ENCODE data around the gene CABP7. TPM values are rescaled to one million over a fixed set of nuclear protein-coding genes. Genes with fewer than 3 reads are reported as not detected.
"Not testable (repeated sequence)": the region's sequence is repeated elsewhere in the genome, so short reads cannot be mapped to it uniquely, and the experiment has no call there.

Gene CABP7
- total RNA-seq, 1 donor from 2014 or later: not detected

GRCh38 chr22:29744902-29745301 lies 25.1 kb downstream of the CABP7 start:
- DNase-seq (ENCODE audit: extremely low read depth, low read depth, low spot score): no peak

GRCh38 chr22:29747832-29748231 lies 28.0 kb downstream of the CABP7 start:
- DNase-seq (ENCODE audit: extremely low read depth, low read depth, low spot score): no peak

- DNase-seq (ENCODE audit: extremely low read depth, low read depth, low spot score): no peak
Observed at GRCh38 chr22:29748248-29748893, 28.6 kb downstream of the CABP7 start.

GRCh38 chr22:29750029-29750428 lies 30.2 kb downstream of the CABP7 start:
- no peak for DNase-seq (ENCODE audit: extremely low read depth, low read depth, low spot score)

- DNase-seq (ENCODE audit: extremely low read depth, low read depth, low spot score): no peak
Observed at GRCh38 chr22:29750559-29751538, 31.0 kb downstream of the CABP7 start.

GRCh38 chr22:29751669-29752068 lies 31.9 kb downstream of the CABP7 start:
- DNase-seq (ENCODE audit: extremely low read depth, low read depth, low spot score): no peak

- DNase-seq (ENCODE audit: extremely low read depth, low read depth, low spot score): no peak
Observed at GRCh38 chr22:29753808-29754657, 34.2 kb downstream of the CABP7 start.

GRCh38 chr22:29754658-29755395 lies 35.0 kb downstream of the CABP7 start:
- DNase-seq (ENCODE audit: extremely low read depth, low read depth, low spot score): not testable (repeated sequence)

- DNase-seq (ENCODE audit: extremely low read depth, low read depth, low spot score): no peak
Observed at GRCh38 chr22:29755889-29756288, 36.1 kb downstream of the CABP7 start.

- no peak for DNase-seq (ENCODE audit: extremely low read depth, low read depth, low spot score)
Observed at GRCh38 chr22:29756341-29756740, 36.5 kb downstream of the CABP7 start.

GRCh38 chr22:29757096-29757495 lies 37.3 kb downstream of the CABP7 start:
- DNase-seq (ENCODE audit: extremely low read depth, low read depth, low spot score): no peak

GRCh38 chr22:29758068-29758622 lies 38.3 kb downstream of the CABP7 start:
- no peak for DNase-seq (ENCODE audit: extremely low read depth, low read depth, low spot score)

GRCh38 chr22:29758959-29759358 lies 39.2 kb downstream of the CABP7 start:
- no peak for DNase-seq (ENCODE audit: extremely low read depth, low read depth, low spot score)

- DNase-seq (ENCODE audit: extremely low read depth, low read depth, low spot score): no peak
Observed at GRCh38 chr22:29762263-29762662, 42.5 kb downstream of the CABP7 start.

GRCh38 chr22:29765905-29766631 lies 46.3 kb downstream of the CABP7 start:
- DNase-seq (ENCODE audit: extremely low read depth, low read depth, low spot score): no peak

GRCh38 chr22:29766632-29767170 lies 46.9 kb downstream of the CABP7 start, which contains the start of gene ZMAT5:
Gene ZMAT5 (minus strand): TSS chr22:29767007. CDS start chr22:29748544, 18,463 bp downstream.
- peak; percentile 89 for DNase-seq (ENCODE audit: extremely low read depth, low read depth, low spot score)

GRCh38 chr22:29767171-29768051 lies 47.6 kb downstream of the CABP7 start, which contains the start of gene UQCR10:
Gene UQCR10 (plus strand): TSS chr22:29767369. CDS start chr22:29767399, 30 bp downstream.
- peak; percentile 85 for DNase-seq (ENCODE audit: extremely low read depth, low read depth, low spot score)
